HCT116 (cell line): ENCODE results near the gene MYOZ2. TPM values are rescaled to one million over a fixed set of nuclear protein-coding genes. Genes with fewer than 3 reads are reported as not detected.

Experiments
- ATAC-seq: fragments of 200-7000 bp; cut with Tn5 transposase; 2 replicates; pipeline ENCODE4 v1.9.1; 2020; ENCODE audit warnings: mild to moderate bottlenecking, moderate library complexity
- BruUV-seq: library from RNA; stranded (reverse); fragments of 400-500 nt; replicated peaks from 2 replicates; lab custom pipeline; 2021; lab: Mats Ljungman, UMichigan
- CTCF ChIA-PET: fragments of 300-600 bp; sonication (Branson Sonifier 250); formaldehyde crosslinking; loops from one replicate; lab custom pipeline; 2021; ENCODE audit warnings: antibody characterized with exemption; lab: Charles Lee
- POLR2A ChIA-PET: fragments of 300-600, 350-600 bp; sonication (Branson Sonifier 250); formaldehyde crosslinking; loops from one replicate; lab custom pipeline; 2021; ENCODE audit warnings: antibody characterized with exemption; lab: Charles Lee
- RAD21 ChIA-PET, 2 experiments: fragments of 300-600 bp; sonication (Branson Sonifier 250); formaldehyde crosslinking; loops; one replicate each; lab custom pipeline; 2023; ENCODE audit warnings: low total read pairs in 2 of 2; ENCODE audit not compliant: uncharacterized antibody in 2 of 2, unreplicated experiment in 2 of 2, low non-redundant PET in 1 of 2; lab: Charles Lee
- DNase-seq: peaks from one replicate; pipeline ENCODE4 v3.0.0-alpha.2; 2010; ENCODE audit warnings: low read depth, low spot score
- H2AFZ ChIP-seq: fragments of 200-600 bp; shearing (Covaris generic), sonication (generic); 2 replicates; pipeline ENCODE4 v1.6.1; 2017; ENCODE audit warnings: low read depth, mixed run types, mixed read lengths, antibody characterized with exemption, low read length; ENCODE audit not compliant: poor library complexity, severe bottlenecking
- H3K27ac ChIP-seq: 2 replicates; pipeline ENCODE4 v1.5.1; 2012; ENCODE audit warnings: low read depth, low read length
- H3K27me3 ChIP-seq: fragments of 200-600 bp; sonication (generic); 2 replicates; pipeline ENCODE4 v1.6.1; 2016; ENCODE audit warnings: mixed run types, low read length, mixed read lengths; ENCODE audit not compliant: insufficient read depth
- H3K36me3 ChIP-seq, 2 experiments: fragments of 200-500 bp in 1 of 2; fragments of 200-600 bp in 1 of 2; sonication (Bioruptor generic) in 1 of 2; sonication (generic) in 1 of 2; 2 replicates each; pipeline versions ENCODE4 v1.5.1 to v1.6.1; 2014 to 2016; ENCODE audit warnings: low read length in 2 of 2, inconsistent platforms in 1 of 2, mixed read lengths in 1 of 2, mixed run types in 1 of 2; ENCODE audit not compliant: insufficient read depth in 2 of 2, control insufficient read depth in 1 of 2
- H3K4me1 ChIP-seq, 2 experiments: fragments of 200-600 bp in 1 of 2; sonication (generic) in 1 of 2; 2 replicates each; pipeline versions ENCODE4 v1.5.1 to v1.6.1; 2012 to 2017; ENCODE audit warnings: low read length in 2 of 2, inconsistent platforms in 1 of 2, mild to moderate bottlenecking in 1 of 2, mixed read lengths in 1 of 2, mixed run types in 1 of 2, moderate library complexity in 1 of 2; ENCODE audit not compliant: insufficient read depth in 2 of 2, control insufficient read depth in 1 of 2
- H3K4me2 ChIP-seq: fragments of 200-600 bp; sonication (generic); 2 replicates; pipeline ENCODE4 v1.6.1; 2017; ENCODE audit warnings: mixed run types, low read length, mixed read lengths
- H3K4me3 ChIP-seq, 2 experiments: fragments of 200-600 bp in 1 of 2; sonication (generic) in 1 of 2; replicated peaks in 1 of 2; 2 replicates each; pipeline ENCODE4 v1.5.1; 2011 to 2016; ENCODE audit warnings: low read length in 2 of 2, control low read depth in 1 of 2, low read depth in 1 of 2, mild to moderate bottlenecking in 1 of 2, mixed read lengths in 1 of 2, mixed run types in 1 of 2
- H3K79me2 ChIP-seq: fragments of 200-600 bp; sonication (generic); 2 replicates; pipeline ENCODE4 v1.6.1; 2017; ENCODE audit warnings: mild to moderate bottlenecking, mixed run types, low read length, moderate library complexity, mixed read lengths; ENCODE audit not compliant: insufficient read depth
- H3K9ac ChIP-seq: fragments of 200-600 bp; sonication (generic); 2 replicates; pipeline ENCODE4 v1.6.1; 2016; ENCODE audit warnings: low read length, mixed read lengths
- H3K9me2 ChIP-seq: fragments of 200-600 bp; sonication (generic), shearing (Covaris generic); 2 replicates; pipeline ENCODE4 v1.6.1; 2017; ENCODE audit warnings: mixed run types, mild to moderate bottlenecking, moderate library complexity; ENCODE audit not compliant: insufficient read depth
- H3K9me3 ChIP-seq, 2 experiments: fragments of 200-500 bp in 1 of 2; fragments of 200-600 bp in 1 of 2; sonication (Bioruptor generic) in 1 of 2; sonication (generic) in 1 of 2; 2 replicates each; pipeline ENCODE4 v1.6.1; 2014 to 2017; ENCODE audit warnings: low read length in 2 of 2, mixed read lengths in 2 of 2, inconsistent platforms in 1 of 2, low read depth in 1 of 2, mild to moderate bottlenecking in 1 of 2, mixed run types in 1 of 2, moderate library complexity in 1 of 2; ENCODE audit not compliant: control insufficient read depth in 1 of 2, insufficient read depth in 1 of 2
- H4K20me1 ChIP-seq: fragments of 200-600 bp; sonication (generic), shearing (Covaris generic); 2 replicates; pipeline ENCODE4 v1.6.1; 2017; ENCODE audit warnings: mixed run types, mild to moderate bottlenecking, moderate library complexity; ENCODE audit not compliant: insufficient read depth
- CBX3 ChIP-seq: IDR thresholded peaks from 2 replicates; pipeline ENCODE4 v1.6.1; 2012; ENCODE audit warnings: low read depth
- CEBPB ChIP-seq: IDR thresholded peaks from 2 replicates; pipeline ENCODE4 v1.6.1; 2012; ENCODE audit warnings: low read depth
- EGR1 ChIP-seq: IDR thresholded peaks from 2 replicates; pipeline ENCODE4 v1.6.1; 2012; ENCODE audit warnings: low read depth
- ELF1 ChIP-seq: IDR thresholded peaks from 2 replicates; pipeline ENCODE4 v1.6.1; 2012; ENCODE audit warnings: low read depth, borderline replicate concordance
- EZH2phosphoT487 ChIP-seq: fragments of 200-600 bp; IDR thresholded peaks from 2 replicates; pipeline ENCODE4 v1.6.1; 2018; ENCODE audit warnings: antibody characterized with exemption, borderline replicate concordance
- FOSL1 ChIP-seq: IDR thresholded peaks from 2 replicates; pipeline ENCODE4 v1.6.1; 2012; ENCODE audit warnings: low read depth
- JUND ChIP-seq: IDR thresholded peaks from 2 replicates; pipeline ENCODE4 v1.6.1; 2012
- POLR2A ChIP-seq: IDR thresholded peaks from 2 replicates; pipeline ENCODE4 v1.7.0; 2011; ENCODE audit warnings: borderline replicate concordance; ENCODE audit not compliant: insufficient read depth, insufficient read length; ENCODE audit errors: extremely low read depth
- POLR2AphosphoS5 ChIP-seq: IDR thresholded peaks from 2 replicates; pipeline ENCODE4 v1.6.1; 2011; ENCODE audit warnings: mild to moderate bottlenecking, low read depth, low read length, moderate library complexity
- SIN3A ChIP-seq: IDR thresholded peaks from 2 replicates; pipeline ENCODE4 v1.6.1; 2012; ENCODE audit warnings: low read depth
- SP1 ChIP-seq: IDR thresholded peaks from 2 replicates; pipeline ENCODE4 v1.6.1; 2012; ENCODE audit warnings: low read depth
- TCF7L2 ChIP-seq: IDR thresholded peaks from 2 replicates; pipeline ENCODE4 v1.7.0; 2011; ENCODE audit warnings: borderline replicate concordance, inconsistent platforms; ENCODE audit not compliant: insufficient read depth, insufficient read length; ENCODE audit errors: extremely low read depth
- YY1 ChIP-seq: IDR thresholded peaks from 2 replicates; pipeline ENCODE4 v1.6.1; 2011; ENCODE audit warnings: low read length, low read depth, moderate library complexity, mild to moderate bottlenecking; ENCODE audit not compliant: insufficient replicate concordance; ENCODE audit errors: extremely low read depth
- ZFX ChIP-seq: fragments of 450-650 bp; IDR thresholded peaks from 2 replicates; pipeline ENCODE4 v1.6.1; 2017
- ZNF274 ChIP-seq: fragments of 200-500 bp; sonication (Bioruptor generic); IDR thresholded peaks from 2 replicates; pipeline ENCODE4 v1.6.1; 2014; ENCODE audit warnings: mild to moderate bottlenecking, low read depth, low read length, inconsistent platforms
- intact Hi-C: fragments of 100-400 bp; cut with micrococcal nuclease; formaldehyde crosslinking; loops from 2 replicates; pipeline ENCODE4 v1.10.0; 2022
- total RNA-seq: library from RNA; stranded (reverse); gene quantifications from one replicate; pipeline ENCODE4 v1.2.1, GENCODE V29; 2021; ENCODE audit not compliant: unreplicated experiment
- TF ChIP-seq, protein P1 (sequence below): IDR thresholded peaks from 2 replicates; pipeline ENCODE4 v1.6.1; 2012; ENCODE audit warnings: low read depth
- TF ChIP-seq, protein P2 (sequence below), 3 experiments: fragments of 200-600 bp in 1 of 3; sonication (generic) in 1 of 3; IDR thresholded peaks in 2 of 3; conservative IDR thresholded peaks in 1 of 3; 2 replicates each; pipeline ENCODE4 v1.5.1; 2012 to 2017; ENCODE audit warnings: low read depth in 2 of 3, low read length in 2 of 3, antibody characterized with exemption in 1 of 3, borderline replicate concordance in 1 of 3, control low read depth in 1 of 3, mild to moderate bottlenecking in 1 of 3, mixed read lengths in 1 of 3, mixed run types in 1 of 3, moderate library complexity in 1 of 3; ENCODE audit not compliant: insufficient read depth in 1 of 3
- TF ChIP-seq, protein P3 (sequence below): IDR thresholded peaks from 2 replicates; pipeline ENCODE4 v1.6.1; 2012
- TF ChIP-seq, protein P4 (sequence below): IDR thresholded peaks from 2 replicates; pipeline ENCODE4 v1.6.1; 2011; ENCODE audit warnings: mild to moderate bottlenecking, low read length, moderate library complexity; ENCODE audit not compliant: insufficient replicate concordance; ENCODE audit errors: extremely low read depth

MYOZ2 gene
- total RNA-seq, 1 experiment from 2014 or later, result not detected

DNA sequence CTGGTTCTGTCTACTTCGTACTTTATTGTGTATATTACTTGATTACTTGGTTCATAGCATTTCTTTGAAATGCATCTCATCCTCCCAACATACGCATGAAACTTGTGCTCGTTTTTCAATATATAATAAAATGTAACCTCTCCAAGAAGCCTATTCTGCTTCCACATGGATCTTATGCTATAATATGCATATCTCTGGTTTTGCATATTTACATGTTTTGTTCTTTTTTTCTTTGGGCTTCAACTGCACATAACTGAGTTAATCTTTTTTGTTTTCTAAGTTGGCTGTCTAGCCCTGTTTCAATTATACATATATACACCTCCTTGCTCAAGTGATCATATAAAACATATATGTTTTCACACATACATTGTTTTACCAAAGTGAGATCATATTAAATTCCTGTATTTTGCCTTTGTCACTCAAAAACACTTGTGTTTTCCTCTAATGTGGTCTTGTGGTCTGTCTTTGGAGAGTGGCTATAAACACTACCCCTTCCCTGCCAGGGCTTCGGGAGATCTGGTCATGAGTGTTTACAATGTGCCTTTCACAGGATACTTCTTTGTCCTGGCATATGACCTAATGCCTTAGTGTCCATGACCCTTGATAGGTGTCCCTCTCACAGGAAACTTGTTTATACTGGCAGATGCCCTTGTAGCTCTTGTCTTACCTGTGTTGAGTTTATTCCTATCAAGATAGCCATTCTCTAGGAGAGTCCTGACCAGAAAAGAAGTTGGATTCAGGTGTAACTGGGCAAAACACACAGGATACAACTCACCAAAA is 94.5 kb downstream of the MYOZ2 start:
- Histone ChIP-seq H3K9me2 (no peaks in the 10 kb centered on the region), H3K4me2 (no peak overlapping the region), H3K36me3 (no peaks in the 10 kb centered on the region), H3K9ac (no peak overlapping the region), H3K27ac (no peak overlapping the region), H3K9me3 (no peaks in the 10 kb centered on the region), H3K79me2 (peaks cover 56% of the 10 kb centered on the region), H3K4me1 (peaks cover 0 to 10% of the 10 kb centered on the region in 2 experiments; a peak in 2 of 4 replicates), H3K4me3 (no peak overlapping the region), H2AFZ (no peak overlapping the region), H4K20me1 (peaks cover 3% of the 10 kb centered on the region; the same call in 1 of the 2 replicates), H3K27me3 (no peaks in the 10 kb centered on the region)
- ATAC-seq (no peak), DNase-seq (no peak)
- RAD21 ChIA-PET, result no interaction called here
- intact Hi-C loops, result no loop called here
- no peak for TF ChIP-seq ZFX
- TF ChIP-seq ELF1, result no peak
- TF ChIP-seq, protein P1, sequence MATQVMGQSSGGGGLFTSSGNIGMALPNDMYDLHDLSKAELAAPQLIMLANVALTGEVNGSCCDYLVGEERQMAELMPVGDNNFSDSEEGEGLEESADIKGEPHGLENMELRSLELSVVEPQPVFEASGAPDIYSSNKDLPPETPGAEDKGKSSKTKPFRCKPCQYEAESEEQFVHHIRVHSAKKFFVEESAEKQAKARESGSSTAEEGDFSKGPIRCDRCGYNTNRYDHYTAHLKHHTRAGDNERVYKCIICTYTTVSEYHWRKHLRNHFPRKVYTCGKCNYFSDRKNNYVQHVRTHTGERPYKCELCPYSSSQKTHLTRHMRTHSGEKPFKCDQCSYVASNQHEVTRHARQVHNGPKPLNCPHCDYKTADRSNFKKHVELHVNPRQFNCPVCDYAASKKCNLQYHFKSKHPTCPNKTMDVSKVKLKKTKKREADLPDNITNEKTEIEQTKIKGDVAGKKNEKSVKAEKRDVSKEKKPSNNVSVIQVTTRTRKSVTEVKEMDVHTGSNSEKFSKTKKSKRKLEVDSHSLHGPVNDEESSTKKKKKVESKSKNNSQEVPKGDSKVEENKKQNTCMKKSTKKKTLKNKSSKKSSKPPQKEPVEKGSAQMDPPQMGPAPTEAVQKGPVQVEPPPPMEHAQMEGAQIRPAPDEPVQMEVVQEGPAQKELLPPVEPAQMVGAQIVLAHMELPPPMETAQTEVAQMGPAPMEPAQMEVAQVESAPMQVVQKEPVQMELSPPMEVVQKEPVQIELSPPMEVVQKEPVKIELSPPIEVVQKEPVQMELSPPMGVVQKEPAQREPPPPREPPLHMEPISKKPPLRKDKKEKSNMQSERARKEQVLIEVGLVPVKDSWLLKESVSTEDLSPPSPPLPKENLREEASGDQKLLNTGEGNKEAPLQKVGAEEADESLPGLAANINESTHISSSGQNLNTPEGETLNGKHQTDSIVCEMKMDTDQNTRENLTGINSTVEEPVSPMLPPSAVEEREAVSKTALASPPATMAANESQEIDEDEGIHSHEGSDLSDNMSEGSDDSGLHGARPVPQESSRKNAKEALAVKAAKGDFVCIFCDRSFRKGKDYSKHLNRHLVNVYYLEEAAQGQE, result no peak
- no peak for TF ChIP-seq SIN3A
- TF ChIP-seq, protein P2, sequence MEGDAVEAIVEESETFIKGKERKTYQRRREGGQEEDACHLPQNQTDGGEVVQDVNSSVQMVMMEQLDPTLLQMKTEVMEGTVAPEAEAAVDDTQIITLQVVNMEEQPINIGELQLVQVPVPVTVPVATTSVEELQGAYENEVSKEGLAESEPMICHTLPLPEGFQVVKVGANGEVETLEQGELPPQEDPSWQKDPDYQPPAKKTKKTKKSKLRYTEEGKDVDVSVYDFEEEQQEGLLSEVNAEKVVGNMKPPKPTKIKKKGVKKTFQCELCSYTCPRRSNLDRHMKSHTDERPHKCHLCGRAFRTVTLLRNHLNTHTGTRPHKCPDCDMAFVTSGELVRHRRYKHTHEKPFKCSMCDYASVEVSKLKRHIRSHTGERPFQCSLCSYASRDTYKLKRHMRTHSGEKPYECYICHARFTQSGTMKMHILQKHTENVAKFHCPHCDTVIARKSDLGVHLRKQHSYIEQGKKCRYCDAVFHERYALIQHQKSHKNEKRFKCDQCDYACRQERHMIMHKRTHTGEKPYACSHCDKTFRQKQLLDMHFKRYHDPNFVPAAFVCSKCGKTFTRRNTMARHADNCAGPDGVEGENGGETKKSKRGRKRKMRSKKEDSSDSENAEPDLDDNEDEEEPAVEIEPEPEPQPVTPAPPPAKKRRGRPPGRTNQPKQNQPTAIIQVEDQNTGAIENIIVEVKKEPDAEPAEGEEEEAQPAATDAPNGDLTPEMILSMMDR (IDR thresholded peaks at IDR 0.05 in 2 of 3, conservative IDR thresholded peaks at IDR 0.05 in 1 of 3; ENCODE audit: borderline replicate concordance in 1 of 3, insufficient read depth in 1 of 3, low read depth in 2 of 3, low read length in 2 of 3), result no peak
- TF ChIP-seq POLR2A, result no peak
- no peak for TF ChIP-seq TCF7L2
- TF ChIP-seq POLR2AphosphoS5, result no peak
- TF ChIP-seq, protein P3, sequence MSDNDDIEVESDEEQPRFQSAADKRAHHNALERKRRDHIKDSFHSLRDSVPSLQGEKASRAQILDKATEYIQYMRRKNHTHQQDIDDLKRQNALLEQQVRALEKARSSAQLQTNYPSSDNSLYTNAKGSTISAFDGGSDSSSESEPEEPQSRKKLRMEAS, result no peak
- no peak for TF ChIP-seq EZH2phosphoT487
- TF ChIP-seq, protein P4, sequence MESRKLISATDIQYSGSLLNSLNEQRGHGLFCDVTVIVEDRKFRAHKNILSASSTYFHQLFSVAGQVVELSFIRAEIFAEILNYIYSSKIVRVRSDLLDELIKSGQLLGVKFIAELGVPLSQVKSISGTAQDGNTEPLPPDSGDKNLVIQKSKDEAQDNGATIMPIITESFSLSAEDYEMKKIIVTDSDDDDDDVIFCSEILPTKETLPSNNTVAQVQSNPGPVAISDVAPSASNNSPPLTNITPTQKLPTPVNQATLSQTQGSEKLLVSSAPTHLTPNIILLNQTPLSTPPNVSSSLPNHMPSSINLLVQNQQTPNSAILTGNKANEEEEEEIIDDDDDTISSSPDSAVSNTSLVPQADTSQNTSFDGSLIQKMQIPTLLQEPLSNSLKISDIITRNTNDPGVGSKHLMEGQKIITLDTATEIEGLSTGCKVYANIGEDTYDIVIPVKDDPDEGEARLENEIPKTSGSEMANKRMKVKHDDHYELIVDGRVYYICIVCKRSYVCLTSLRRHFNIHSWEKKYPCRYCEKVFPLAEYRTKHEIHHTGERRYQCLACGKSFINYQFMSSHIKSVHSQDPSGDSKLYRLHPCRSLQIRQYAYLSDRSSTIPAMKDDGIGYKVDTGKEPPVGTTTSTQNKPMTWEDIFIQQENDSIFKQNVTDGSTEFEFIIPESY, result no peak
- no peak for TF ChIP-seq CBX3
- TF ChIP-seq FOSL1, result no peak
- no peak for TF ChIP-seq EGR1
- TF ChIP-seq JUND, result no peak
- TF ChIP-seq SP1, result no peak
- TF ChIP-seq ZNF274, result no peak
- TF ChIP-seq YY1, result no peak
- no peak for TF ChIP-seq CEBPB
- CTCF ChIA-PET, result no interaction called here
- POLR2A ChIA-PET, result no interaction called here
- BruUV-seq, result no TSS peak
